Esophagus squamous epithelium (tissue), 5 donors: ENCODE data around the gene GP5. TPM values are rescaled to one million over a fixed set of nuclear protein-coding genes. Genes with fewer than 3 reads are reported as not detected.

Experiments used
- DNase-seq: peaks from one replicate; lab custom pipeline; 2025; lab: John Stamatoyannopoulos, UW
- H3K27ac ChIP-seq, 4 donors: fragments of 200-600 bp; sonication (generic); one replicate each; pipeline ENCODE4 v1.5.1; 2016 to 2019; ENCODE audit warnings: mild to moderate bottlenecking in 1 of 4
- H3K27me3 ChIP-seq, 4 donors: fragments of 200-600 bp; sonication (generic); 1 replicate in 3 of 4; 2 replicates in 1 of 4; pipeline versions ENCODE4 v1.5.1 to v1.6.0; 2017 to 2021; ENCODE audit warnings: antibody characterized with exemption in 1 of 4
- H3K36me3 ChIP-seq, 3 donors: fragments of 200-600 bp; sonication (generic); one replicate each; pipeline ENCODE4 v1.5.1; 2016 to 2019
- H3K4me1 ChIP-seq, 3 donors: fragments of 200-600 bp; sonication (generic); one replicate each; pipeline ENCODE4 v1.5.1; 2017 to 2019
- H3K4me3 ChIP-seq, 4 donors: fragments of 200-600 bp; sonication (generic); 1 replicate in 3 of 4; 2 replicates in 1 of 4; pipeline ENCODE4 v1.5.1; 2016 to 2019; ENCODE audit warnings: mild to moderate bottlenecking in 2 of 4, moderate library complexity in 1 of 4
- H3K9me3 ChIP-seq, 3 donors: fragments of 200-600 bp; sonication (generic); one replicate each; pipeline ENCODE4 v1.5.1; 2016 to 2019
- CTCF ChIP-seq, 6 experiments: fragments of 450-650 bp in 4 of 6; fragments of 200-600 bp in 2 of 6; sonication (generic) in 2 of 6; IDR thresholded peaks; one replicate each; pipeline ENCODE4 v1.5.1; 2016 to 2019; ENCODE audit warnings: antibody characterized with exemption in 6 of 6, mild to moderate bottlenecking in 4 of 6, moderate library complexity in 4 of 6
- POLR2A ChIP-seq, 4 donors: fragments of 450-650 bp; IDR thresholded peaks; one replicate each; pipeline ENCODE4 v1.6.1; 2017; ENCODE audit warnings: antibody characterized with exemption in 4 of 4, mild to moderate bottlenecking in 4 of 4, moderate library complexity in 3 of 4
- WGBS, 2 donors: methylation state at CpG; one replicate each; pipeline ENCODE4 v1.1.5; 2018; 5-methylcytosine and 5-hydroxymethylcytosine counted together
- intact Hi-C: fragments of 100-400 bp; cut with DNase I; formaldehyde crosslinking; loops from one replicate; pipeline ENCODE4 v1.15.0; 2022
- total RNA-seq, 4 donors: library from RNA; depleted of rRNA; stranded (reverse); fragments of >200 nt; gene quantifications; one replicate each; pipeline ENCODE4 v1.1.0, GENCODE V29; 2016
- donor health status: DM: yes; HTN: yes; CAD: no.

Gene GP5
- total RNA-seq, 4 donors from 2014 or later, result 0.38 TPM; not detected in 3

- Histone ChIP-seq H3K4me1 (no peaks in the 10 kb centered on the region), H3K27ac (no peak overlapping the region), H3K27me3 (no peaks in the 10 kb centered on the region), H3K9me3 (no peaks in the 10 kb centered on the region), H3K4me3 (no peak overlapping the region), H3K36me3 (peaks cover 0 to 48% (median 3%) of the 10 kb centered on the region in 3 donors)
- WGBS, 2 donors, result 94% methylated on average over 2 of the region's 2 CpGs
- TF ChIP-seq CTCF (IDR thresholded peaks at IDR 0.05) (no peak), POLR2A (IDR thresholded peaks at IDR 0.05) (no peak)
- no peak for DNase-seq
- intact Hi-C loops, result no loop called here
Observed at GRCh38 chr3:194418671-194419070, 19.6 kb upstream of the GP5 start.

- TF ChIP-seq CTCF (IDR thresholded peaks at IDR 0.05), result no peak
- TF ChIP-seq POLR2A (IDR thresholded peaks at IDR 0.05), result no peak
- 72 to 73% methylated on average over 7 of the region's 7 CpGs for WGBS, 2 donors
- no peaks in the 10 kb centered on the region for H3K9me3 ChIP-seq
- no peak overlapping the region for H3K4me3 ChIP-seq
- no peak for DNase-seq
- no peaks in the 10 kb centered on the region for H3K4me1 ChIP-seq
- peaks cover 0 to 37% (median 0%) of the 10 kb centered on the region in 3 donors for H3K36me3 ChIP-seq
- intact Hi-C loops, result loop anchor here (5.0 kb wide), 1 partner anchor 75 kb away; no protein-coding TSS in a partner anchor
- no peaks in the 10 kb centered on the region for H3K27me3 ChIP-seq
- no peak overlapping the region for H3K27ac ChIP-seq
Observed at GRCh38 chr3:194407423-194407822, 8.4 kb upstream of the GP5 start.

- 92 to 93% methylated on average over 2 of the region's 2 CpGs for whole genome bisulfite sequencing, 2 donors
- Histone ChIP-seq H3K27ac (no peak overlapping the region), H3K4me1 (no peaks in the 10 kb centered on the region), H3K9me3 (no peaks in the 10 kb centered on the region), H3K36me3 (peaks cover 0 to 37% (median 0%) of the 10 kb centered on the region in 3 donors), H3K4me3 (no peak overlapping the region), H3K27me3 (no peaks in the 10 kb centered on the region)
- no peak for DNase-seq
- intact Hi-C loops, result loop anchor here (5.0 kb wide), 1 partner anchor 73 kb away; no protein-coding TSS in a partner anchor
- TF ChIP-seq CTCF (IDR thresholded peaks at IDR 0.05) (no peak), POLR2A (IDR thresholded peaks at IDR 0.05) (no peak)
Observed at GRCh38 chr3:194405766-194406165, 6.7 kb upstream of the GP5 start.

GRCh38 chr3:194404365-194405140 is 5.5 kb upstream of the GP5 start:
- Histone ChIP-seq H3K27ac (no peak overlapping the region), H3K4me1 (no peaks in the 10 kb centered on the region), H3K4me3 (no peak overlapping the region), H3K9me3 (no peaks in the 10 kb centered on the region), H3K36me3 (peaks cover 0 to 37% (median 0%) of the 10 kb centered on the region in 3 donors), H3K27me3 (peaks cover 0 to 6% (median 0%) of the 10 kb centered on the region in 4 donors)
- intact Hi-C loops, result loop anchor here (5.0 kb wide), 1 partner anchor 72 kb away; no protein-coding TSS in a partner anchor
- no peak for DNase-seq
- TF ChIP-seq POLR2A (IDR thresholded peaks at IDR 0.05), result no peak
- peak; percentile 39 to 75 (median 59) for TF ChIP-seq CTCF (IDR thresholded peaks at IDR 0.05)
- WGBS, 2 donors, result 38 to 43% methylated on average over 10 of the region's 10 CpGs

GRCh38 chr3:194401868-194402329 is 2.8 kb upstream of the GP5 start:
- Histone ChIP-seq H3K9me3 (no peaks in the 10 kb centered on the region), H3K36me3 (peaks cover 0 to 15% (median 0%) of the 10 kb centered on the region in 3 donors), H3K4me3 (no peak overlapping the region), H3K4me1 (peaks cover 14 to 17% (median 14%) of the 10 kb centered on the region in 3 donors), H3K27ac (no peak overlapping the region), H3K27me3 (peaks cover 0 to 33% (median 1%) of the 10 kb centered on the region in 4 donors)
- TF ChIP-seq CTCF (IDR thresholded peaks at IDR 0.05) (no peak), POLR2A (IDR thresholded peaks at IDR 0.05) (no peak)
- intact Hi-C loops, result no loop called here
- 64 to 82% methylated on average over 7 to 8 of the region's 8 CpGs for WGBS, 2 donors
- no peak for DNase-seq
